Small intestine (tissue), 7 donors: ENCODE results near the gene EXOC4. TPM values are rescaled to one million over a fixed set of nuclear protein-coding genes. Genes with fewer than 3 reads are reported as not detected.

Source experiments
- DNase-seq, 2 donors: peaks; one replicate each; pipeline versions ENCODE4 v3.0.0 to v3.0.0-alpha.2; 2013
- FAIRE-seq: peaks from 2 replicates; lab custom pipeline; 2012; peaks lifted over from hg19 to GRCh38; lab: Jason Lieb, UNC
- H3K27ac ChIP-seq, 3 donors: one replicate each; pipeline ENCODE4 v1.5.1; 2013; ENCODE audit warnings: low read length in 2 of 3, mild to moderate bottlenecking in 2 of 3, control low read depth in 1 of 3, inconsistent platforms in 1 of 3, low read depth in 1 of 3, moderate library complexity in 1 of 3
- H3K27me3 ChIP-seq, 3 donors: one replicate each; pipeline ENCODE4 v1.6.1; 2013; ENCODE audit warnings: low read length in 3 of 3, inconsistent platforms in 1 of 3; ENCODE audit not compliant: control insufficient read depth in 3 of 3, insufficient read depth in 3 of 3
- H3K36me3 ChIP-seq, 3 donors: one replicate each; pipeline ENCODE4 v1.6.1; 2013; ENCODE audit warnings: low read length in 3 of 3, inconsistent platforms in 1 of 3, low read depth in 1 of 3, mild to moderate bottlenecking in 1 of 3, moderate library complexity in 1 of 3; ENCODE audit not compliant: control insufficient read depth in 3 of 3, insufficient read depth in 2 of 3
- H3K4me1 ChIP-seq, 3 donors: one replicate each; pipeline ENCODE4 v1.6.1; 2013; ENCODE audit warnings: low read length in 2 of 3, inconsistent platforms in 1 of 3, low read depth in 1 of 3, mild to moderate bottlenecking in 1 of 3, moderate library complexity in 1 of 3; ENCODE audit not compliant: control insufficient read depth in 3 of 3, insufficient read depth in 2 of 3
- H3K4me3 ChIP-seq, 3 donors: one replicate each; pipeline ENCODE4 v1.5.1; 2013; ENCODE audit warnings: low read length in 3 of 3, control low read depth in 1 of 3, inconsistent platforms in 1 of 3, low read depth in 1 of 3, mild to moderate bottlenecking in 1 of 3, moderate library complexity in 1 of 3
- H3K9me3 ChIP-seq, 2 donors: one replicate each; pipeline ENCODE4 v1.6.1; 2013; ENCODE audit warnings: low read depth in 1 of 2, low read length in 1 of 2; ENCODE audit not compliant: control insufficient read depth in 2 of 2, insufficient read depth in 1 of 2
- WGBS, 3 donors: extraction: QIAGEN DNeasy Blood & Tissue Kit; methylation state at CpG; one replicate each; pipeline ENCODE4 v1.1.7; 2013; 5-methylcytosine and 5-hydroxymethylcytosine counted together
- polyA plus RNA-seq, 4 donors: library from polyadenylated mRNA; stranded (reverse) in 3 of 4; unstranded in 1 of 4; fragments of 200-250 nt in 3 of 4; fragments of 120-200 nt in 1 of 4; gene quantifications; one replicate each; pipeline versions ENCODE4 v1.2.1 to v1.2.3, GENCODE V29; 2013
- donor health status: healthy with polysubstance abuse.
- donor health status: control.
- donor health status: control.
- donor health status: Bipolar disorder and iron deficiency.
- donor health status: healthy.

Gene EXOC4
- polyA plus RNA-seq, 4 donors = 10.5 to 46.8 (median 18.8) TPM

GRCh38 chr7:133664528-133664927 lies 411.6 kb downstream of the EXOC4 start:
- Histone ChIP-seq H3K9me3 (no peaks in the 10 kb centered on the region), H3K27me3 (no peaks in the 10 kb centered on the region), H3K4me1 (no peaks in the 10 kb centered on the region), H3K27ac (no peak overlapping the region), H3K4me3 (no peak overlapping the region), H3K36me3 (peaks cover 0 to 3% (median 3%) of the 10 kb centered on the region in 3 donors)
- no peak for FAIRE-seq
- no peak for DNase-seq

GRCh38 chr7:133668296-133669060 lies 415.6 kb downstream of the EXOC4 start:
- Histone ChIP-seq H3K27me3 (no peaks in the 10 kb centered on the region), H3K9me3 (no peaks in the 10 kb centered on the region), H3K4me1 (no peaks in the 10 kb centered on the region), H3K4me3 (no peak overlapping the region), H3K36me3 (peaks cover 0 to 3% (median 0%) of the 10 kb centered on the region in 3 donors), H3K27ac (no peak overlapping the region)
- 95 to 97% (median 96%) methylated on average over 4 of the region's 4 CpGs for WGBS, 3 donors
- FAIRE-seq (no peak), DNase-seq (no peak)

GRCh38 chr7:133669061-133669455 lies 416.2 kb downstream of the EXOC4 start:
- H3K27me3 ChIP-seq = no peaks in the 10 kb centered on the region
- DNase-seq (no peak), FAIRE-seq (no peak)
- H3K4me3 ChIP-seq = no peak overlapping the region
- 82 to 95% (median 86%) methylated on average over 6 of the region's 6 CpGs for WGBS, 3 donors
- H3K27ac ChIP-seq = no peak overlapping the region
- H3K9me3 ChIP-seq = no peaks in the 10 kb centered on the region
- peaks cover 0 to 3% (median 0%) of the 10 kb centered on the region in 3 donors for H3K36me3 ChIP-seq
- H3K4me1 ChIP-seq = no peaks in the 10 kb centered on the region

GRCh38 chr7:133670250-133670649 lies 417.4 kb downstream of the EXOC4 start:
- DNase-seq (no peak), FAIRE-seq (no peak)
- Histone ChIP-seq H3K36me3 (peaks cover 0 to 3% (median 0%) of the 10 kb centered on the region in 3 donors), H3K4me3 (no peak overlapping the region), H3K27me3 (no peaks in the 10 kb centered on the region), H3K27ac (no peak overlapping the region), H3K4me1 (no peaks in the 10 kb centered on the region), H3K9me3 (no peaks in the 10 kb centered on the region)
- 89 to 96% (median 94%) methylated on average over 5 of the region's 5 CpGs for WGBS, 3 donors

- no peak for FAIRE-seq
- no peak for DNase-seq
- H3K36me3 ChIP-seq = peaks cover 0 to 3% (median 0%) of the 10 kb centered on the region in 3 donors
- no peaks in the 10 kb centered on the region for H3K4me1 ChIP-seq
- no peak overlapping the region for H3K4me3 ChIP-seq
- H3K9me3 ChIP-seq = no peaks in the 10 kb centered on the region
- 89 to 94% (median 92%) methylated on average over 1 of the region's 1 CpG for WGBS, 3 donors
- H3K27ac ChIP-seq = no peak overlapping the region
- no peaks in the 10 kb centered on the region for H3K27me3 ChIP-seq
Observed at GRCh38 chr7:133672866-133673265, 420.0 kb downstream of the EXOC4 start.

GRCh38 chr7:133674079-133674763 lies 421.3 kb downstream of the EXOC4 start:
- H3K36me3 ChIP-seq = no peaks in the 10 kb centered on the region
- no peaks in the 10 kb centered on the region for H3K27me3 ChIP-seq
- FAIRE-seq = no peak
- no peaks in the 10 kb centered on the region for H3K9me3 ChIP-seq
- WGBS, 3 donors = 91 to 97% (median 92%) methylated on average over 2 of the region's 2 CpGs
- H3K4me1 ChIP-seq = no peaks in the 10 kb centered on the region
- no peak for DNase-seq
- no peak overlapping the region for H3K4me3 ChIP-seq
- H3K27ac ChIP-seq = no peak overlapping the region

- Histone ChIP-seq H3K27me3 (no peaks in the 10 kb centered on the region), H3K4me1 (no peaks in the 10 kb centered on the region), H3K4me3 (no peak overlapping the region), H3K36me3 (no peaks in the 10 kb centered on the region), H3K27ac (no peak overlapping the region), H3K9me3 (no peaks in the 10 kb centered on the region)
- 95 to 97% (median 97%) methylated on average over 8 of the region's 8 CpGs for WGBS, 3 donors
- FAIRE-seq (no peak), DNase-seq (no peak)
Observed at GRCh38 chr7:133675510-133676218, 422.8 kb downstream of the EXOC4 start.

GRCh38 chr7:133676805-133677370 lies 424.0 kb downstream of the EXOC4 start:
- no peaks in the 10 kb centered on the region for H3K4me1 ChIP-seq
- H3K36me3 ChIP-seq = no peaks in the 10 kb centered on the region
- FAIRE-seq (no peak), DNase-seq (no peak)
- H3K27ac ChIP-seq = no peak overlapping the region
- 84 to 86% (median 85%) methylated on average over 2 of the region's 2 CpGs for WGBS, 3 donors
- H3K9me3 ChIP-seq = no peaks in the 10 kb centered on the region
- no peak overlapping the region for H3K4me3 ChIP-seq
- H3K27me3 ChIP-seq = no peaks in the 10 kb centered on the region
